ENCODE results near the gene LRCH1.

- TF ChIP-seq CTCF (IDR thresholded peaks at IDR 0.05), result peak; percentile 36
- no peak for TF ChIP-seq EZH2phosphoT487 (IDR thresholded peaks at IDR 0.05)
These were observed 175.8 kb downstream of the LRCH1 start for GRCh38 chr13:46728777-46729176.
